AG08395 (cell line): ENCODE measurements around the gene TIMP4.

Experiments
- DNase-seq: peaks from one replicate; pipeline ENCODE4 v3.0.0; 2012; ENCODE audit warnings: mixed read lengths, low spot score

Gene TIMP4

GRCh38 chr3:12185172-12185710 is 26.5 kb upstream of the TIMP4 start:
- DNase-seq: no peak

- no peak for DNase-seq
Observed at GRCh38 chr3:12184541-12184940, 25.8 kb upstream of the TIMP4 start.

- no peak for DNase-seq
Observed at GRCh38 chr3:12182687-12183441, 24.2 kb upstream of the TIMP4 start.

DNA sequence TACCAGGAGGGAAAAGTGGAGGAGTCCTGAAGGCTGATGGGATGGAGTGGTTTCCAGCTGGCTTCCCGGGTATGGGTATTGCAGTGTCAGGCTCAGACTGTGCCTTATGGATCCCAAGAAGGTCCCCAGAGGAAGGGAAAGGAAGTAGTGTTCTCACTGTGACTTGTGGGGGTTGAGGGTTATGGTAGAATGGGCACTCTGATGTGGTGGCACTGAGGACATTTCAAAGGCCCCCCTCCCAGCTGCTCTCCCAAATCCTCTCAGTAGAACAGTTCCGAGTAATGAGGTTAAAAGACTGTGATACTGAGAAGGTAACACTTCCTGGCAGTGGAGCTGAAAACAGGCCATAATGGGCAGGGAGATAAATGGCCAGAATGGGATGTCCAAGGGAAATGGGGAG is 23.1 kb upstream of the TIMP4 start:
- no peak for DNase-seq

GRCh38 chr3:12181301-12181700 is 22.6 kb upstream of the TIMP4 start:
- DNase-seq: no peak

DNA sequence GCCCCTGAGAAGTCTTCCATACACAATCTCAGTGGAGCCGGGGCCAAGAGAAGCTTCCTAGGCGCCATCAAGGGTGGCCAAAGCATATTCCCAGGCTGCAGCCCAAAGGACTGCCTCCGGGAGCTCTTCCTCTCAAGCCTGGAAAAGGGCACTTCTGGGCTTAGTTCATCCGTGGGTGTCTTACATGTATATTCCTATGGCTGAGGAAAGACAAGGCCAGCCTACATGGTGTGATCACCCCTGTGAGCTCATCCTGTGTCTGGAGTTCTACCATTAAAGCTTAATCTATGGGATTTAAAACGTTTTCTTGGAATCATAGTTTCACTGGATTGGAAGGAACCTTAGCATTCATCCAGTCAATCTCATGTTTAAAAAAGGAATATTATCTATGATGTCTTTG is 21.9 kb upstream of the TIMP4 start:
- no peak for DNase-seq

- peak; percentile 64 for DNase-seq
Observed at GRCh38 chr3:12180218-12180617, 21.5 kb upstream of the TIMP4 start.

- DNase-seq: no peak
Observed at GRCh38 chr3:12179441-12179840, 20.7 kb upstream of the TIMP4 start.

GRCh38 chr3:12178091-12178820 is 19.5 kb upstream of the TIMP4 start:
- peak; percentile 60 for DNase-seq

DNA sequence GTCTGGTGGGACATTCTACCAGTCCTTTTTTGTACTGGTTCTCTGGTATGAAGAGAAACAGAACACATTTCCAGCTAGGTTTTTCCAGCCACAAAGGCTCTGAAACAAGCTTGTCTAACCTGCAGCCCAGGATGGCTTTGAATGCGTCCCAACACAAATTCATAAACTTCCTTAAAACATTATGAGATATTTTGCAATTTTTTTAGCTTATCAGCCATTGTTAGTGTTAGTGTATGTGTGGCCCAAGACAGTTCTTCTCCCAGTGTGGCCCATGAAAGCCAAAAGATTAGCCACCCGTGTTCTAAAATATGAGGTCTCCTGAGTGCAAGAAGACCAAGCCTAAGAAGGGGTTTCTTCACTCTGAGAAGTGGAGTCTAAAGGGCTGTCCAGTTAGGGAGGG is 18.4 kb upstream of the TIMP4 start:
- no peak for DNase-seq

DNA sequence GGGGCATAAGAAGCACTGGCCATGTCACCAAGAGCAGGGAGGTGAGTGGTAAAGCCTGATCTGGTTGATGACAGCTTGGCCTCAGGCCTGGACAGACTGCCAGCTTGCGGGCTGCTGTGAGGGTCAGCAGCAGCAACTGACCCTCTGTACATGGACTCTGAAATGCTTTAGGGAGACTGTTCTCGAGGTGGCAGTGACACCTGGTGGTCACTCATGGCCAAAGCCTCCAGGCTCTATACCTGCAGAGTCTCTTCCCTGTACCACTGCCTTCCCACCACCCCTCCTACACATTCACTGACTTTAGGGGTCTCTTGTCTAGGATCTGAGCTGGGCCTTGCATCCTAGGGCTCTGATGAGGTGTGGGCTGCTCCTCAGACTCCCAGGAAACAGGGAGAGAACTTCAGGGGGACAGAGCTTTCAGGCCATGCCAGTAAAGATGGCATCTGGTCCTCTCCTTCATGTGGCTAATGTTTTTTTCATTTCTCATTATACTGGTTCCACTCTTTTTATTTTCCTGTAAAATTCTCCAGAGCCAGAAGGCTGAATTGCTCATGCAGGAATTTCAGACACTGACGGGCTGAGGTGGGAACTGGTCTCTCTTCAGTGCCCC is 17.2 kb upstream of the TIMP4 start:
- DNase-seq: peak; percentile 60

DNA sequence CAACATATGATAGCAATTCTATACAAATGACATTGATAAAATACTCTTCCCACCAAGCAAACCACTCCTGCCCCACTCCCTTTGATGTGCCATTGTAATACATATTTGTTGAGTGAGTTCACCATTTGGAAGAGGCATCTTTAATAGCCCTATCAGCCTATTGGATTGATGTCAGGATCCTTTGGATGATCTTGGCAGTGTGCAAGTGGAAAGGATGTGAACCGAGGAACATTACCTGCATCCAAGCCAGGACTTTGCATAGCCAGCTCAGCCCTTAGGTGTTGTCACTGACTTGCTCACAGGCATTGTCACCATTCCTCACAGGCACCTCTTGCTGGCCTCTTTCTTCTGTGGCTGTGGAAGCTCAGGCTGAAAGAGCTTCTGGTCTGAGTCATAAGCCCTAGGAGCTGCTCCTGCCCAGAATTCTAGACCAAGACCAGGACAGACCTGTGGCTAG is 16.5 kb upstream of the TIMP4 start:
- DNase-seq: peak; percentile 55

GRCh38 chr3:12170207-12170606 is 11.5 kb upstream of the TIMP4 start:
- peak; percentile 74 for DNase-seq

- no peak for DNase-seq
Observed at GRCh38 chr3:12165909-12166308, 7.2 kb upstream of the TIMP4 start.

- DNase-seq: no peak
Observed at GRCh38 chr3:12159227-12159601, 502 bp upstream of the TIMP4 start.

GRCh38 chr3:12157026-12157425 is 1.7 kb downstream of the TIMP4 start:
- no peak for DNase-seq

DNA sequence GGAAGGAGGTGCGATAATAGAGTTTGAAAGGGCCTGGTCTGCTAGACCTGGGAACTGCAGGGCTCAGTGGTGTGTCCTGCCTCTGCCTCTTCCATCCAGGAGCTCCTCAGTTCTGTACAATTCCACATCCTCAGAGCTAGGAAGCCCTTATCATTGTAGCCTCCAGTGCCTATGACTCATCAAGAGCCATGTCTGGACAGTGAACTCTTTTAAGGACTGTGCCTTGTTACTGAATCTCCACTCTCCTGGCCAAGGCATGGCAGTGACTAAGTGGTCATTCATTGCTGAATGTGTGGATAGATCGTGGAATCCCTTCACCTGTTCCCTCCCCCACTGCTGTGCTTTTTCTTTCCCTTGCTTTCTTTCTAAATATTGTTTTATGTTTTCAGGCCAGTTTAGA is 2.9 kb downstream of the TIMP4 start:
- DNase-seq: peak; percentile 73

GRCh38 chr3:12155264-12155663 is 3.4 kb downstream of the TIMP4 start:
- no peak for DNase-seq

GRCh38 chr3:12154151-12154550 is 4.6 kb downstream of the TIMP4 start:
- no peak for DNase-seq

DNA sequence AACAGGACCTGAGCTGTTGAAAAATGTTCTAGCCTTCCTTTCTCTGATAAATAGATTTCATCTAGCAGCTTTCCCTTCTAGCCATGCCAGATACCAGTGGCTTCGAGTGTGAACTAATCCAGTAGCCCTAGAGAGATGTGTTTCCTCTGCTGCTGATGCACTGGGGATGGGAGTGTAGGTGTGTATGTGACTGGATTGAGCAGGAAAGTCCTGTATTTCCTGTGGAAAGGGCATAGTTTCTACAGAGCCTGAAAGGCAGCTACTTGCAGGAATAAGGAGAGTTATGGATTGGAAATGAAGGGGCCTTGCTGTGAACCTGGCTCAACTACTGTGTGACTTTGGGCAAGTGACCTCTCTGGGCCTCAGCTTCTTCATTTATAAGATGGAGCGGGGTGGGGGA is 8.6 kb downstream of the TIMP4 start:
- DNase-seq: no peak

DNA sequence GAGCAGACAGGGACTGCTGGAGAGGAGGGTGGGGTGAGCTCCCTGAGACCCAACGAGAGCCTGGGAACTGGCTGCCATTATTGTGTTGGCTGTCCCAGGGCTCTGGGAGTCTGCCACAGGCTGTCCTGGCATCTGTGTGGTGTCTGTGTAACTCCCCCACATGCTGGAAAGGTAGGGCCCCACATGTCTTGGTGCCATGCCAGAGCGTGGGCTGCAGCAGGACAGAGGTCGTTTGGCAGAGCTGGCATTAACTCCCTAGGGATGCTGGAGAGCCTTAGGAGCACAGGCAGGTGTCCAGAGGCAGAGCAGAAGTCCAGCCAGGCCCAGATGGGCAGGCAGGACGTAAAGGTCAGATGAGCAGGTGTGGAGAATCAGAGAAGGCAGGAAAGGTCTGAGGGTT is 9.7 kb downstream of the TIMP4 start:
- no peak for DNase-seq

DNA sequence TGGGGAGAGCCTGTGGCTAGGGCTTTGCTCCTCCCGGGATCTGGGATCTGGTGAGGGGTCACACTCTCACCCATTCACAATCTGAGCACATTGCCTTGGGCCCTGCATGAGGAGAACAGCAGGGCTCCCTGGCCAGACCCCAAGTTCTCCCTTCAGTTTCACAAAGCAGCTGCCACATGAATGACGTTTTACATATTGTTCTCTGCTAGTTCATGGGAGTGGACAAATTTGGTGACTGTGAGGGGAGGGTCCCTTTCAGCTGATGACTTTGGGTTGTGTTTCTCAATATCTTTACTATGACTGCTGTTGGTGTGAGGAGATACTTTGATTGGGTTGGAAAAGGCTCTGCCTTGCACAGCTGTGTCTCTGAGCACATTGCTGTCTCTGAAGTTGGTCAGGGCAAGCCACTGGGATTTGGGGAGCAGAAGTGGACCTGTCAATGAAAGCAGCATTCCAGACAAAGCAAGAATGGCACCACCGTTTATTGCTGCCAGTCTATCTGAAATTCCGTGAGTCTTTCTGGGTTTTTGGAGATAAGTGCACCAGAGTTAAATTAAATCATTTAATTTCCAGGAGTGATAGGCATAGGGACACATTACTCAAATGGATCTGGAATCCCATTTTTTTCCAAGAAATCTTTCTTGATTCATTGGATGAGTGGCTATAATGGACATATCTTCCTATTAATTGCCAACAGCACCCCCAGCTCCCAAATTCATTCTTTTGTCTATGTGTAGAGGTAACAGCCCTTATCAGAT is 10.3 kb downstream of the TIMP4 start:
- no peak for DNase-seq
